Stimulated activated CD4-positive, alpha-beta T cell treated with anti-CD3 and anti-CD28 coated beads, Interleukin-15, amount 100 ng/mL, for 48 hours (primary cell): ENCODE data around the gene TMEM223.
"Not testable (repeated sequence)": the region's sequence is repeated elsewhere in the genome, so short reads cannot be mapped to it uniquely, and the experiment has no call there.

Experiments used
- DNase-seq, 2 donors: peaks; one replicate each; pipeline ENCODE4 v3.0.0-alpha.2; 2020; ENCODE audit warnings: low read depth in 2 of 2

TMEM223 gene

DNA sequence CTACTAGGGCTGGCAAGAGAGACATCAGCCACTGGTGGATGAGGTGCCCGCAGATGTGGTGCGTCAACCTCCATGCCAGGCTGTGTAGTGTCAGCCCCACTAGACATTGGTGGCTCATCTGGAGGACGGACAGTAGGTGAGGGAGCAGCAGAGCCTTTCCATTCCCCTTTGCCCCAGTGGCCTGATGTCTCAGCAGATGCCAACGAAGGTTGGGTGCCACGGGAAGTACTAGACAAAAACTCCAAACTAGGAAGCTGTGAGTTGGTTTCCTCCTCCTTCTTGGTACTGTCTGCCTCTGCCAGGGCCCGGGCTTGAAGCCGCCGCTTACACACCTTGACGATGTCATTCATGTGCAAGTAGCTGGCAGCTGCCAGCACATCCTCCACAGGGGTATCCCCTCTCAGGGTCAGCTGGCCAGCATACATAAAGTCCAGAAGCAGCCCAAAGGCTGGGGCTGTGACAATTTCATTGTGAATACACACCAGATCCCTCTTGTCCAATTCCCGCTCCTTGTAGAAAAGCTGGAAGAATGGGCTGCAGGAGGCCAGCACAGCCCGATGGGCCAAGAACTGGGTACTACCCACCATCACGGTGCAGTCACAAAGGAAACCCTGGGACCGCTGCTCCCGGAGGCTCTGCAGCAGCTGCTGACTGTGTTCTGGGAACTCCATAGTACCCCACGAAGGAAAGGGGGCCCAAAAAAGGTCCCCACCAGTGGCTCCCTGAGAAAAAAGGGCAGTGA lies 38.6 kb downstream of the TMEM223 start:
- DNase-seq: no peak

DNA sequence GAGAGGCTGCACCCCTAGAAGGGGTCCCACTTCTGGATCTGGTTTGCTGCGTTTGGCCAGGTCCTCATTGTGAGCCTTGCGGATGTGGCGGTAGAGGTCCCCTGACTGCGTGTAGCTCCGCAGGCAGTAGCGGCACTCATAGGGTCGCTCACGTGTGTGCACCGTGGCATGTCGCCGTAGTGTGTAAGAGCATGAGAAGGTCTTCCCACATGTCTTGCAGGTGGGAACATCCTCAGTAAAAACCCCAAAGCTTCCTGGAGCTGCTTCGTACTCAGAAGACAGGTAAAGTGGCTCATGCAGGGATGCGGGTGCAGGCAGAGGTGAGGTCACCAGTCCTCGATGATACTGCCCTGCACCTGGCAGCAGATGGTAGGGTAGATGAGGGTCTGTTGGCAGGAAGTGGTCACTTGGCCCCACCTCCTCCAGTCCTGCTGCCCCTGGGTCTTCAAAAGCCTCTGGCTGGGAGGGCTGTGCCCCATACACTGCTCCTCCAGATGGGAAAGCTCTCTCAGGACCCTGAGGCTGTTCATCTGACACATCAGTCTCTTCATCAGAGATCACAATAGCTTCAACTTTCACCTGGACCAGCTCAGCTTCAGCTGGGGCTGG lies 39.5 kb downstream of the TMEM223 start:
- DNase-seq: no peak

DNA sequence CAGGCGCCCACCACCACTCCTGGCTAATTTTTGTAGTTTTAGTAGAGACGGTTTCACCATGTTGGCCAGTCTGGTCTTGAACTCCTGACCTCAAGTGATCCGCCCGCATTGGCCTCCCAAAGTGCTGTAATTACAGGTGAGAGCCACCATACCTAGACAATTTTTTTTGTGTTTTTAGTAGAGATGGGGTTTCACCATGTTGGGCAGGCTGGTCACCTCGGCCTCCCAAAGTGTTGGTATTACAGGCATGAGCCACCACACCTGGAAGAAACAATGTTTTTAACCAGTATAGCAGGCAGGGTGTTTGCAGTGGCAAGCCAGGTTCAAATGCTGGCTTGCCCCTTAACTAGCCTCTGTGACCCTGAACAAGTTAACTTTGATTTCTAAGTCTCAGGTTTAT lies 41.9 kb downstream of the TMEM223 start:
- not testable (repeated sequence) for DNase-seq

DNA sequence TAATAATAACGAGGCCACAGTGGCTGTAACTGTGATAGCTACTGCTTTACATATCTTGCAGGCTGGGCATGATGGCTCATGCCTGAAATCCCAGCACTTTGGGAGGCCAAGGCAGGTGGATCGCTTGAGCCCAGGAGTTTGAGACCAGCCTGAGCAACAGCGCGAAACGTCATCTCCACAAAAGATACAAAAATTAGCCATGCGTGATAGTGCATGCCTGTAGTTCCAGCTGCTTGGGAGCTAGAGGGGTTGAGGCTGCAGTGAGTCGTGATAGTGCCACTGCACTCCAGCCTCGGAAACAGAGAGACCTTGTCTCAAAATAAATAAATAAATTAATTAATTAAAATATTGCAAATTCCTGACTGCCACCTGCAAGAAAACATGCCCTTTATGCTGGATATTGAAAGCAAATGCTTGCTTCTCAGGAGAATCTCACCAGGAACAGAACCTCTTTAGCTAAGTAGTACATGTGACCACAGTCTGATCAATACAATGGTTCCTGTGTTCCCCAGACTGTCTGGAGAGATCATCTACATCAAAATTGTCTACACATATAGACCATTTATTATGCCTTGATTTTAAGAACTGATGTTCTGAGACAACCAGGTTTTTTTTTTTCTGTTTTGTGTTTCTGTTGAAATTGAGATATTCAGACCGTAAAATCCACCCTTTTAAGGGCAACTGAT lies 44.2 kb downstream of the TMEM223 start:
- no peak for DNase-seq
